ENCODE measurements around the gene IQCE.

DNA sequence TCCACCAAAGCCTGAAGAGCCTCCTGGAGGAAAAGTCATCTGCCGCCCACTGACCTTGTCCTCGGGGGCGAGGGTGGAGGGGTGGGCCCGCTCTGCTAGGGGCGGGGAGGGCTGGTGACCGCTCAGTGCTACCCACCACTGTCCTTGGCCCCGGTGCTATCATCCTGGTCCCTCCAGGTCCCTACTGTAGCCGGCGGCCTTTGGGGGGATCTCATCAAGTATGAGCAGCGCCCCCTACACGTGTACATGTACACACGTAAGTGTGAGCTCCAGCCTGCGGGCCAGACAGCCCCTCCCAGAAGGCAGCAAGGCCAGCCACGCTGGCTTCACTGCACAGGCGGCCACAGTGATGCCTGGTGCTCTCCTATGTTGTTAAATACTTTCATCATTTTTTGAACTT lies 92.6 kb downstream of the IQCE start:
- TF ChIP-seq POLR2A (IDR thresholded peaks at IDR 0.05; ENCODE audit: low read length) (no peak), GATA1 (IDR thresholded peaks at IDR 0.05; ENCODE audit: low read depth, low read length) (no peak)

All from erythroblast (primary cell).